Endometrial microvascular endothelial cells (primary cell): ENCODE measurements around the gene ATR. TPM values are rescaled to one million over a fixed set of nuclear protein-coding genes. Genes with fewer than 3 reads are reported as not detected.
"Not testable (repeated sequence)": the region's sequence is repeated elsewhere in the genome, so short reads cannot be mapped to it uniquely, and the experiment has no call there.

Experiments used
- in situ Hi-C: cut with HindIII; loops from 2 replicates; pipeline ENCODE4 v1.10.0; 2017; ENCODE audit warnings: low sequenced_read_pairs, low pct_unique_long_range_greater_than_20kb; ENCODE audit errors: inconsistent ontology term
- total RNA-seq: library from RNA; depleted of rRNA; stranded (reverse); fragments of >200 nt; gene quantifications from one replicate; pipeline ENCODE4 v1.2.3, GENCODE V29; 2015; ENCODE audit errors: inconsistent ontology term

Gene ATR
- total RNA-seq, 1 donor from 2014 or later = 20.0 TPM

DNA sequence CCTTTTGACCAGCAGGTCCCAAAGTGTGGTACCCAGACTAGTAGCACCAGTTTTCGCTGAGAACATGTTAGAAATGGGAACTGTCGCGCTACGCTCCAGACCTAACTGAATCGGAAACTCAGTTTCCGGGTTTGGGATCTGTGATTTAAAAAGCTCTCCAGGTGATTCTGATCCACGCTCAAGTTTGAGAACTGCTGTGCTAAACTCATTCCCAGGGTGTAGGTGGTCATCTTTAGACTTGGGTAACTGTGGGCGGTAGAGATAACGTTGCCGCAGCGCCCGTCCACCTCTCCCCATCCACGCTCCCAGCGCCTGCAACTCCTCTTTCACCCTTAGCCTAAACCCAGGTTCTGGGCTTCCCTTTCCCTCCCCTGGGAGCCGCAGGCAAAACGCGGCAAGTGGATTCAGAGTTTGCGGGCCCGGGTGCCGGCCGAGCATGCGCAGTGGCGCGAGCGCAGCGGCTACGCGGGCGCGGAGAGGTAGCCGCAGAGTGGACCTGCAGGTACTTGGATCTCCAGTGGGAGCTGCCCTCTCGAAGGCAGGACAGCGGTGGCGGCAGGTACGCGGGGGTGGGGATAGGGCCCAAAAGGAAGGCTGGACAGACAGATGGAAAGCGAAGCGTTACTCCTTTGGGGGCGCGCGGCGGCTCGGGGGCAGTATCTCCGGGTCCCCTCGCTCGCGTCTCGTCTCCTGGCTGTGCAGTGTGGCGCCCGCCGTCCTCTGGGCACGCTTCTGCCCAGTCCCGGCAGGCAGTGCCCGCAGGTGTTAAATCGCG, 17.6 kb upstream of the ATR start, which contains the start of gene PLS1:
Gene PLS1, plus strand, starts transcription at position 443 of the 775 bp plus-strand sequence. CDS start 67,845 bp downstream, outside the sequence.
- in situ Hi-C loops = no loop called here

- in situ Hi-C loops = no loop called here
Observed at GRCh38 chr3:142595581-142595950, 17.0 kb upstream of the ATR start.

- in situ Hi-C loops = no loop called here
Observed at GRCh38 chr3:142595141-142595540, 16.6 kb upstream of the ATR start.

- in situ Hi-C loops = not testable (repeated sequence)
Observed at GRCh38 chr3:142592268-142592667, 13.7 kb upstream of the ATR start.

- in situ Hi-C loops = no loop called here
Observed at GRCh38 chr3:142588703-142589102, 10.2 kb upstream of the ATR start.

- in situ Hi-C loops = no loop called here
Observed at GRCh38 chr3:142586803-142587406, 8.4 kb upstream of the ATR start.

GRCh38 chr3:142581070-142581469, 2.5 kb upstream of the ATR start:
- in situ Hi-C loops = not testable (repeated sequence)

- in situ Hi-C loops = no loop called here
Observed at GRCh38 chr3:142580061-142580423, 1.5 kb upstream of the ATR start.

DNA sequence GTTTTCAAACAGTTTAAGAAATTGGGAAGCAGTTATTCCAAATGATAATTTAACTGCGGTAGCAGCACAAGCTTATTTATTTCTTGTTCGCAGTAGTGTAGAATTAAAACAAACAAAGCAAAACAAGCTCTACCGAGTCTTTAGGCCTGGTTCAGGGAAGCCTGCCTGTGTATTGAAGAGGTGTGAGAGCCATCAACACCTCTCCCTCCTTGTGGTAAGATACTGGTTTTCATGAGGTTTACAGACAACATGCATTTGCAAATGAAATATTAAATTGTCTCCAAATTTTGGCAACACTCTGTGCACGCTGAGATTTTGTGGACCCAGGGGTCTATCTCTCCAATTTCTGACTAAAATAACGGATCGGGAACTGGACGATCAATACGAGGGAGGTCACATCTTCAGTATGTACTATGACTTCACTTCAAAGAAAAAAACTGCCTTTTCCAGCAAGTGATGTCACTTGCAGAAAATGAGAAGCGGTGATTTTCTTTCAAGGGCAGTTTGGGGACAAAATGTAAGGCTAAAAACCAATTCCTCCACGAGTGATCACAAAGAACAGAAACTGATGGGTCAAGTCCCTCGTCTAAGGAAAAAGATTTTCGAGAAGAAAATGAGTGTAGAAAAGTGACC, 721 bp downstream of the ATR start:
- in situ Hi-C loops = no loop called here

GRCh38 chr3:142576792-142577191, 1.7 kb downstream of the ATR start:
- in situ Hi-C loops = no loop called here

- in situ Hi-C loops = no loop called here
Observed at GRCh38 chr3:142574665-142575064, 3.9 kb downstream of the ATR start.

DNA sequence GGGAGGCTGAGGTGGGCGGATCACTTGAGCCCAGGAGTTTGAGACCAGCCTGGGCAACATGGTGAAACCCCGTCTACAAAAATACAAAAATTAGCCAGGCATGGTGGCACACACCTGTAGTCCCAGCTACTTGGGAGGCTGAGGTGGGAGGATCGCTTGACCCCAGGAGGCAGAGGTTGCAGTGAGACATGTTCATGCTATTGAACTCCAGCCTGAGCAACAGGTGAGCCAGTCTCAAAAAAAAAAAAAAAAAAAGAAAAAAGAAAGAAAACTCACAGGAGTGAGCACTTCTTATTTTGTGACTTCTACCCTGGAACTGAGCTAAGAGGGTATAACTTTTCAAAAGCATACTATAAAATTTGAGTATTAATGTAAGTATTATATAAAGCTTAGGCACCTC, 4.3 kb downstream of the ATR start:
- in situ Hi-C loops = not testable (repeated sequence)

DNA sequence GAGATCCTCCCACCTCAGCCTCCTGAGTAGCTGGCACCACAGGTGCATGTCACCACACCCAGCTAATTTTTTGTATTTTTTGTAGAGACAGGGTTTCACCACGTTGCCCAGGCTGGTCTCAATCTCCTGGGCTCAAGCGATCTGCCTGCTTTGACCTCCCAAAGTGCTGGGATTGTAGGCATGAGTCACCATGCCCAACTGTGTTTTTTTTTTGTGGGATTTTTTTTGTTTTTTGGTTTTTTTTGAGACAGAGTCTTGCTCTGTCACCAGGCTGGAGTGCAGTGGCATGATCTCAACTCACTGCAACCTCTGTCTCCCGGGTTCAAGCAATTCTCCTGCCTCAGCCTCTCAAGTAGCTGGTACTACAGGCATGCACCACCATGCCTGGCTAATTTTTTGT, 9.1 kb downstream of the ATR start:
- in situ Hi-C loops = not testable (repeated sequence)

DNA sequence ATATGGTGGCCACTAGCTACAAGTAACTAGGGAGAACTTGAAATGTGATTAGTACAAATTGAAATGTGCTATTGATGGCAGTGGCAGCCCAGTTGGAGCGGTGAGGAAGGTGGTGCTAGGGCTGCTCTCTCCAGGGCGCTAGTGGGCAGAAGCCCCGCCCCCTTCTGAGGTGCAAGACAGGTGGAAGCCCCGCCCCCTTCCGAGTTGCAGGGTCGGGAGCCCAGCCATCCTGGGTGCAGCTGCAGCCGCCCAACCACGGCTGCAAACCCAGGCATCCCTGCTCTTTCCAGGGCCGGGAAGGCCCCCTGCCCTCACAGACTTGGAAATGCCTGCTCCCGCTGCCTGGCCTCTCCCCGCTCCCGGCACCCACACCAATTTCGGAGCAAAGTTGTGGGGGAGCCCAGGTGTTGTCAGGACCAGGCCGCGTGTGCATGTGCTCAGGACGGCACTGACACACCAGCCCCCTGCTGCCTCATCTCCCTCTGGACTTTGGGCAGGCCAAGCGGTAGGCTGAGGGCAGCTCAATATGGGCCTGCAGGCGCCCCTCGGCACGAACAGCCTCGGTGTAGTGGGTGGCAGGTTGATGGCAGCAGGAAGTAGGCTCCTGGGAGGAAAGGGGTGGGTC, 10.0 kb downstream of the ATR start:
- in situ Hi-C loops = no loop called here

- in situ Hi-C loops = no loop called here
Observed at GRCh38 chr3:142566096-142566495, 12.4 kb downstream of the ATR start.

DNA sequence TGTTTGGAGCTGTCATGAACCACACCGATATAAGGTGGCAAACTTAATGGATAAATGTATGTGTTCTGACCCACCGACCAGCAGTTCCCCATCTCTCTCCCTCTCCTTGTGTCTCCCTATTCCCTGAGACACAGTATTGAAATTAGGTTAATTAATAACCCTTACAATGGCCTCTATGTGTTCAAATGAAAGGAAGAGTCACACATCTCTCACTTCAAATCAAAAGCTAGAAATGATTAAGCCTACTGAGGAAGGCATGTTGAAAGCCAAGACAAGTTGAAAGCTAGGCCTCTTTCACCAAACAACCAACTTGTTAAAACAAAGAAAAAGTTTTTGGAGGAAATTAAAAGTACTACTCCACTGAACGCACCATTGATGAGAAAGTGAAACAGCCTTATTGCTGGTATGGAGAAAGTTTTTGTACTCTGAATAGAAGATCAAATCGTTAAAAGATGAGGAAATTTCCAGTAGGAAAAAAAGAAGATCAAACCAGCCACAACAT, 15.0 kb downstream of the ATR start:
- in situ Hi-C loops = no loop called here

DNA sequence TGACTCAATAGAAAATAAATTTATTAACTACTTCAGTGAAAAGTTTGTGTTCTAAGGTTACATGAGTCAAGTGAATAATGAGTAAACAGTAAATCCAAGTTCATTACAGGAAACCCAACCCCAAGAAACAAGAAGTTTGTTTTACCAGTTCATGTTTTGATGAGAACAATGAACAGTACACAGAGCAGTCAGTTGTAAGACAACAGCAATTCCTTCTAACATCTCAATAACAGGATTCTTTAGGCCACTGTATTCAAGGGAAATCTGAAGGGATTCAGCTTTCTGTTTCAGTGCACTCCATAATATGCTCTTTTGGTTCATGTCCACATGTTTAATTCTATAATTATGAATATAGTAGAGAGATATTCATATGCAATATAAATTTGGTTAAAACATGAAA, 18.4 kb downstream of the ATR start:
- in situ Hi-C loops = no loop called here

- in situ Hi-C loops = no loop called here
Observed at GRCh38 chr3:142553741-142554140, 24.8 kb downstream of the ATR start.

DNA sequence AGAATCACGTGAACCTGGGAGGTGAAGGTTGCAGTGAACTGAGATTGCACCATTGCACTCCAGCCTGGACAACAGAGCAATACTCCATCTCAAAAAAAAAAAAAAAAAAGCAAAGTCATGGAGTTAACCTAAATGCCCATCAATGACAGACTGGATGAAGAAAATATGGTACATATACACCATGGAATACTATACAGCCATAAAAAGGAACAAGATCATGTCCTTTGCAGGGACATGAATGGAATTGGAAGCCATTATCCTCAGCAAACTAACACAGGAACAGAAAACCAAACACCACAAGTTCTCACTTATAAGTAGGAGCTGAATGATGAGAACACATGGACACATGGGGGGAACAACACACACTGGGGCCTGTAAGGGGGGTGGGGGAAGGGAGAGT, 26.0 kb downstream of the ATR start:
- in situ Hi-C loops = not testable (repeated sequence)

- in situ Hi-C loops = no loop called here
Observed at GRCh38 chr3:142549986-142550385, 28.5 kb downstream of the ATR start.
